ENCODE measurements around the gene PARK7.

DNA sequence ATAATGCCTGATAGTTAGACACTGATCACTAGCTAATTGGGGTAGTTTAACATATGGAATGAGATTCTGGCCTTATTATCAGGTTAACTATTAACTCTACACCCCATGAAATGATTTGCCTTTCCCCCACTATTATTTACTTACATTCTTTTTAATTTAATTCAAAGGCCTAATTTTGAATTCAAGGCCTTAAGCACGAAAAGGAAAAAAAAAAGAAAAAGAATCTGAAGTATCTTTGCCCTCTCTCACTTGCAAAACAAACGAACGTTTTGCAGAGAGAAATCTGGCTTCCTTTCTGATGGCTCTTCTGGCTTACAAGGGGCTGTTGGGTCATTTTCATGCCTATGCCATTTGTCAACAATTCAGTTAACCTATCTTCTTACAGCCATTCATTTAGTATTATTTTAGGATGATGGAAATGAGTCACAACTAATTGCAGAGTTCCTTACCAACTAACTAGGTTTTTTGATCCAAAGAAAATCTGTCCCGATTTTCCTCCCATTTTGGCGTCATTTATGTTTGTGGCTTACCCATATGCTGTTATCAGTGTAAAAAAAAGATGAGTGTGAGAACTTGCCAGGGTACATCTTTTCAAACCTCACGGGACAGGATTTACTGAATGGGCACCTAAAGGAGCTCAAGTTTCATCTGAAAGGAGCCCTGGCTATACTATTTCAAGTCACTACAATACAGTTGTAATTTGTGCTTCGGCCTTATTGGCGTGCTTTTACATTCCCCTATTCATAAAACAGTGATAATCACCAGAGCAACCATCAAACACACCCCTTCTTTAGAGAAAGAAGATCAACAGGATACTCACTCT lies 66.4 kb downstream of the PARK7 start:
- TF ChIP-seq, protein P1, sequence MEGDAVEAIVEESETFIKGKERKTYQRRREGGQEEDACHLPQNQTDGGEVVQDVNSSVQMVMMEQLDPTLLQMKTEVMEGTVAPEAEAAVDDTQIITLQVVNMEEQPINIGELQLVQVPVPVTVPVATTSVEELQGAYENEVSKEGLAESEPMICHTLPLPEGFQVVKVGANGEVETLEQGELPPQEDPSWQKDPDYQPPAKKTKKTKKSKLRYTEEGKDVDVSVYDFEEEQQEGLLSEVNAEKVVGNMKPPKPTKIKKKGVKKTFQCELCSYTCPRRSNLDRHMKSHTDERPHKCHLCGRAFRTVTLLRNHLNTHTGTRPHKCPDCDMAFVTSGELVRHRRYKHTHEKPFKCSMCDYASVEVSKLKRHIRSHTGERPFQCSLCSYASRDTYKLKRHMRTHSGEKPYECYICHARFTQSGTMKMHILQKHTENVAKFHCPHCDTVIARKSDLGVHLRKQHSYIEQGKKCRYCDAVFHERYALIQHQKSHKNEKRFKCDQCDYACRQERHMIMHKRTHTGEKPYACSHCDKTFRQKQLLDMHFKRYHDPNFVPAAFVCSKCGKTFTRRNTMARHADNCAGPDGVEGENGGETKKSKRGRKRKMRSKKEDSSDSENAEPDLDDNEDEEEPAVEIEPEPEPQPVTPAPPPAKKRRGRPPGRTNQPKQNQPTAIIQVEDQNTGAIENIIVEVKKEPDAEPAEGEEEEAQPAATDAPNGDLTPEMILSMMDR (IDR thresholded peaks at IDR 0.05; ENCODE audit: low read depth, low read length, poor library complexity, severe bottlenecking), result no peak
- TF ChIP-seq EZH2phosphoT487 (IDR thresholded peaks at IDR 0.05; ENCODE audit: borderline replicate concordance, low read length), result no peak

All from DOHH2 (cell line).